HG02759 (cell line): ENCODE data around the gene CLUH.

Experiments used
- ATAC-seq: cut with Tn5 transposase; IDR thresholded peaks from one replicate; pipeline ENCODE4 v1.9.1; 2021; ENCODE audit warnings: mild to moderate bottlenecking, moderate library complexity; ENCODE audit not compliant: unreplicated experiment

Gene CLUH

GRCh38 chr17:2711608-2712299, at the start of gene CLUH:
TSS of gene CLUH (minus strand) at chr17:2711764. CDS start at chr17:2711661, 103 bp downstream.
- ATAC-seq = peak; percentile 78

- ATAC-seq = no peak
Observed at GRCh38 chr17:2758870-2759269, 47.3 kb upstream of the CLUH start.

GRCh38 chr17:2755891-2756724, 44.5 kb upstream of the CLUH start:
- no peak for ATAC-seq

GRCh38 chr17:2751491-2751890, 39.9 kb upstream of the CLUH start:
- ATAC-seq = no peak

GRCh38 chr17:2750721-2751120, 39.2 kb upstream of the CLUH start:
- no peak for ATAC-seq

GRCh38 chr17:2749784-2750181, 38.2 kb upstream of the CLUH start:
- no peak for ATAC-seq

- no peak for ATAC-seq
Observed at GRCh38 chr17:2749058-2749783, 37.7 kb upstream of the CLUH start, which contains the start of gene CCDC92B. TSS of gene CCDC92B (minus strand) at chr17:2749652. CDS start at chr17:2735145, 14,507 bp downstream.

- no peak for ATAC-seq
Observed at GRCh38 chr17:2745317-2746037, 33.9 kb upstream of the CLUH start.

GRCh38 chr17:2737693-2738092, 26.1 kb upstream of the CLUH start:
- ATAC-seq = no peak

GRCh38 chr17:2736956-2737355, 25.4 kb upstream of the CLUH start:
- no peak for ATAC-seq

- no peak for ATAC-seq
Observed at GRCh38 chr17:2735896-2736295, 24.3 kb upstream of the CLUH start.

GRCh38 chr17:2734939-2735338, 23.4 kb upstream of the CLUH start:
- no peak for ATAC-seq

- no peak for ATAC-seq
Observed at GRCh38 chr17:2731807-2732206, 20.2 kb upstream of the CLUH start.

GRCh38 chr17:2730764-2731353, 19.3 kb upstream of the CLUH start:
- ATAC-seq = no peak

GRCh38 chr17:2724784-2725164, 13.2 kb upstream of the CLUH start:
- ATAC-seq = no peak

GRCh38 chr17:2723997-2724783, 12.6 kb upstream of the CLUH start:
- no peak for ATAC-seq

GRCh38 chr17:2723505-2723996, 12.0 kb upstream of the CLUH start:
- ATAC-seq = no peak

- ATAC-seq = no peak
Observed at GRCh38 chr17:2722611-2723010, 11.0 kb upstream of the CLUH start.

- no peak for ATAC-seq
Observed at GRCh38 chr17:2721603-2722002, 10.0 kb upstream of the CLUH start.

- ATAC-seq = no peak
Observed at GRCh38 chr17:2719861-2720260, 8.3 kb upstream of the CLUH start.
